ENCODE measurements around the gene MAU2. TPM values are rescaled to one million over a fixed set of nuclear protein-coding genes. Genes with fewer than 3 reads are reported as not detected.

The MAU2 gene
- total and polyA plus RNA-seq, 2 donors, result 16.9 to 29.8 TPM

- H3K36me3 ChIP-seq (ENCODE audit: control insufficient read depth in 2 of 2, insufficient read depth in 2 of 2, low read length in 1 of 2), result peaks cover 82 to 87% of the 10 kb centered on the region in 2 donors
Observed at GRCh38 chr19:19337120-19337519, 16.5 kb downstream of the MAU2 start.

GRCh38 chr19:19338082-19338481, 17.5 kb downstream of the MAU2 start:
- Histone ChIP-seq H3K4me3 (ENCODE audit: low read length in 2 of 2) (no peak overlapping the region), H3K4me1 (ENCODE audit: control insufficient read depth in 2 of 2, insufficient read depth in 2 of 2, low read length in 2 of 2) (no peaks in the 10 kb centered on the region), H3K9me3 (ENCODE audit: control insufficient read depth in 2 of 2, insufficient read depth in 1 of 2, low read length in 1 of 2) (no peaks in the 10 kb centered on the region), H3K36me3 (ENCODE audit: control insufficient read depth in 2 of 2, insufficient read depth in 2 of 2, low read length in 1 of 2) (peaks cover 83 to 88% of the 10 kb centered on the region in 2 donors), H3K27ac (ENCODE audit: low read depth in 1 of 2, low read length in 1 of 2) (no peak overlapping the region), H3K27me3 (ENCODE audit: control insufficient read depth in 2 of 2, insufficient read depth in 1 of 2, low read length in 1 of 2) (no peaks in the 10 kb centered on the region)
- WGBS, result 99% methylated on average over 7 of the region's 7 CpGs
- DNase-seq (ENCODE audit: low read depth in 6 of 9, low spot score in 9 of 9), result no peak

More at GRCh38 chr19:19337120-19337519, 16.5 kb downstream of the MAU2 start:
- Histone ChIP-seq H3K4me3 (ENCODE audit: low read length in 2 of 2) (no peak overlapping the region), H3K27ac (ENCODE audit: low read depth in 1 of 2, low read length in 1 of 2) (no peak overlapping the region), H3K4me1 (ENCODE audit: control insufficient read depth in 2 of 2, insufficient read depth in 2 of 2, low read length in 2 of 2) (no peaks in the 10 kb centered on the region), H3K9me3 (ENCODE audit: control insufficient read depth in 2 of 2, insufficient read depth in 1 of 2, low read length in 1 of 2) (no peaks in the 10 kb centered on the region), H3K27me3 (ENCODE audit: control insufficient read depth in 2 of 2, insufficient read depth in 1 of 2, low read length in 1 of 2) (no peaks in the 10 kb centered on the region)
- WGBS, result 98% methylated on average over 17 of the region's 17 CpGs
- DNase-seq (ENCODE audit: low read depth in 6 of 9, low spot score in 9 of 9), result no peak

DNA sequence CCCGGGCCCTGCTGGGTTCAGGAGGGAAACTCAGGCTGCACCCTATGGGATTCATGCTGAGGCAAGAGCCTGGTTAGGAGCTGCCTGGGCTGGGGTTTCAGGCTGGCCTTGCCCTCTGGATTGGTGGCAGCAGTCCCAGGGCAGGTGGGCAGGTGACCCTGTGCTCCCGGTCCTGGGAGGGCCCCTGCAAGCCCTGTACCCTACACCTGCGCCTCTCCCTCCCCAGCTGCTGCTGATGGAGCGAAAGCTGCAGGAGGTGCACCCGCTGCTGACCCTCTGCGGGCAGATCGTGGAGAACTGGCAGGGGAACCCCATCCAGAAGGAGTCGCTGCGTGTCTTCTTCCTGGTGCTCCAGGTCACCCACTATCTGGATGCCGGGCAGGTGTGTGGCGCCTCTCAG, 20.4 kb downstream of the MAU2 start:
- H3K27me3 ChIP-seq (ENCODE audit: control insufficient read depth in 2 of 2, insufficient read depth in 1 of 2, low read length in 1 of 2), result no peaks in the 10 kb centered on the region
- no peaks in the 10 kb centered on the region for H3K9me3 ChIP-seq (ENCODE audit: control insufficient read depth in 2 of 2, insufficient read depth in 1 of 2, low read length in 1 of 2)
- DNase-seq (ENCODE audit: low read depth in 6 of 9, low spot score in 9 of 9), result no peak
- no peaks in the 10 kb centered on the region for H3K4me1 ChIP-seq (ENCODE audit: control insufficient read depth in 2 of 2, insufficient read depth in 2 of 2, low read length in 2 of 2)
- H3K27ac ChIP-seq (ENCODE audit: low read depth in 1 of 2, low read length in 1 of 2), result no peak overlapping the region
- H3K4me3 ChIP-seq (ENCODE audit: low read length in 2 of 2), result no peak overlapping the region
- 99% methylated on average over 11 of the region's 11 CpGs for WGBS
- peaks cover 86 to 90% of the 10 kb centered on the region in 2 donors for H3K36me3 ChIP-seq (ENCODE audit: control insufficient read depth in 2 of 2, insufficient read depth in 2 of 2, low read length in 1 of 2)

DNA sequence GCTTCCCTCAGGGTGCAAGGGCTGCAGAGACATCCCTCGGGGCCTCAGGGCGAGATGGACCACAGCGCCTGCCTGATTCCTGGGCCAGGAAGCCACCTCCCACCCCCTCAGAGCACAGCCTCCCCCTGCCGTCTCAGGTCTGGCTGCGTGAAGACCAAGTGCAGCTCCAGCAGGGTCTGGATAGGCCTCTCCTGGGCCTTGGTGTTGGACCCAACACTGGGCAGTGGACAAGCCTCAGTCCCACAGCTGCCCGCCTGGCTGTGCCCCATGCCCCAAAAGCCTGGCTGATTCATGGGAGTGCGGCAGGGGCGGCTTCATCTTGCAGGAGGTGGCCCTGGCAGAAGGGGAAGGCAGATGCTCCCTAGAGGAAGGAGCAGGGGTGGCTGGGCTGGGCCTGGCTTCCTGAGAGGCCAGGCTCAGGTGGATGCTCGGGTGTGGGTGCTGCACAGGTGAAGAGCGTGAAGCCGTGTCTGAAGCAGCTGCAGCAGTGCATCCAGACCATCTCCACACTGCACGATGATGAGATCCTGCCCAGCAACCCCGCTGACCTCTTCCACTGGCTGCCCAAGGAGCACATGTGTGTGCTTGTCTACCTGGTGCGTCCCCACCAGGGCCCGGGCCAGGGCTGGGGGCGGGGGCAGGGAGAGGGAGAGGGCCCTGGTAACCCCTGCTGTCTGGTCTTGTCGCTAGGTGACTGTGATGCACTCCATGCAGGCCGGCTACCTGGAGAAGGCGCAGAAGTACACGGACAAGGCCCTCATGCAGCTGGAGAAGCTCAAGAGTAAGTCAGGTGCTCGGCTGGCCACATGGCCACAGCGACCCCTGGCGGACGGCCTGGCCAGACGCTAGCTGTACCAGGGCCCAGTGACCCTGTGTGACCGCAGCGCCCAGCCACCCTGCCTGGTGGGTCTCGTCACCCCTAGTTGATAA, 21.7 kb downstream of the MAU2 start:
- no peak overlapping the region for H3K27ac ChIP-seq (ENCODE audit: low read depth in 1 of 2, low read length in 1 of 2)
- H3K4me1 ChIP-seq (ENCODE audit: control insufficient read depth in 2 of 2, insufficient read depth in 2 of 2, low read length in 2 of 2), result no peaks in the 10 kb centered on the region
- H3K36me3 ChIP-seq (ENCODE audit: control insufficient read depth in 2 of 2, insufficient read depth in 2 of 2, low read length in 1 of 2), result peaks cover 86 to 91% of the 10 kb centered on the region in 2 donors
- no peaks in the 10 kb centered on the region for H3K9me3 ChIP-seq (ENCODE audit: control insufficient read depth in 2 of 2, insufficient read depth in 1 of 2, low read length in 1 of 2)
- H3K27me3 ChIP-seq (ENCODE audit: control insufficient read depth in 2 of 2, insufficient read depth in 1 of 2, low read length in 1 of 2), result no peaks in the 10 kb centered on the region
- 95% methylated on average over 28 of the region's 28 CpGs for WGBS
- DNase-seq (ENCODE audit: low read depth in 6 of 9, low spot score in 9 of 9), result no peak
- no peak overlapping the region for H3K4me3 ChIP-seq (ENCODE audit: low read length in 2 of 2)

DNA sequence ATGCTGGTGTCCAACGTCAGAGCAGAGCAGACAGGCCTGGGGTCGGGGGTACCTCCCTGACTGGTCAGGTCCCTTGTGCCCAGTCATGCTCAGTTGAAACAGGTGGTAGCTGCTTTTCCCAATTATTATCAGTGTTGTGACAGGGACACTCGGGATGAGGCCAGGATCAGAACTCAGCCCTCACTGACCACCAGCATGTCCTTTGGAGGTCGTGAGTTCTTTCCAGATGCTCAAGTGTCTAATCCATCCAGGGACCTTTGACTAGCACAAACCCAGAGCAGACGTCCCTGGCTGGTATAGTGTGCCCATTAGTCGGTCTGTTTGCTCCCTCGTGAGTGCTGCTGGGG, 22.4 kb downstream of the MAU2 start:
- DNase-seq (ENCODE audit: low read depth in 6 of 9, low spot score in 9 of 9), result no peak
- 93% methylated on average over 7 of the region's 7 CpGs for WGBS
- Histone ChIP-seq H3K4me3 (ENCODE audit: low read length in 2 of 2) (no peak overlapping the region), H3K36me3 (ENCODE audit: control insufficient read depth in 2 of 2, insufficient read depth in 2 of 2, low read length in 1 of 2) (peaks cover 86 to 90% of the 10 kb centered on the region in 2 donors), H3K27ac (ENCODE audit: low read depth in 1 of 2, low read length in 1 of 2) (no peak overlapping the region), H3K4me1 (ENCODE audit: control insufficient read depth in 2 of 2, insufficient read depth in 2 of 2, low read length in 2 of 2) (no peaks in the 10 kb centered on the region), H3K9me3 (ENCODE audit: control insufficient read depth in 2 of 2, insufficient read depth in 1 of 2, low read length in 1 of 2) (no peaks in the 10 kb centered on the region), H3K27me3 (ENCODE audit: control insufficient read depth in 2 of 2, insufficient read depth in 1 of 2, low read length in 1 of 2) (no peaks in the 10 kb centered on the region)

- Histone ChIP-seq H3K36me3 (ENCODE audit: control insufficient read depth in 2 of 2, insufficient read depth in 2 of 2, low read length in 1 of 2) (peaks cover 87 to 90% of the 10 kb centered on the region in 2 donors), H3K27ac (ENCODE audit: low read depth in 1 of 2, low read length in 1 of 2) (no peak overlapping the region), H3K4me3 (ENCODE audit: low read length in 2 of 2) (no peak overlapping the region), H3K4me1 (ENCODE audit: control insufficient read depth in 2 of 2, insufficient read depth in 2 of 2, low read length in 2 of 2) (no peaks in the 10 kb centered on the region), H3K27me3 (ENCODE audit: control insufficient read depth in 2 of 2, insufficient read depth in 1 of 2, low read length in 1 of 2) (no peaks in the 10 kb centered on the region), H3K9me3 (ENCODE audit: control insufficient read depth in 2 of 2, insufficient read depth in 1 of 2, low read length in 1 of 2) (no peaks in the 10 kb centered on the region)
- WGBS, result 91% methylated on average over 14 of the region's 14 CpGs
- no peak for DNase-seq (ENCODE audit: low read depth in 6 of 9, low spot score in 9 of 9)
Observed at GRCh38 chr19:19343762-19344161, 23.1 kb downstream of the MAU2 start.

- WGBS, result 96% methylated on average over 21 of the region's 21 CpGs
- no peak overlapping the region for H3K27ac ChIP-seq (ENCODE audit: low read depth in 1 of 2, low read length in 1 of 2)
- no peaks in the 10 kb centered on the region for H3K4me1 ChIP-seq (ENCODE audit: control insufficient read depth in 2 of 2, insufficient read depth in 2 of 2, low read length in 2 of 2)
- no peak for DNase-seq (ENCODE audit: low read depth in 6 of 9, low spot score in 9 of 9)
- peaks cover 91 to 95% of the 10 kb centered on the region in 2 donors for H3K36me3 ChIP-seq (ENCODE audit: control insufficient read depth in 2 of 2, insufficient read depth in 2 of 2, low read length in 1 of 2)
- no peak overlapping the region for H3K4me3 ChIP-seq (ENCODE audit: low read length in 2 of 2)
- no peaks in the 10 kb centered on the region for H3K27me3 ChIP-seq (ENCODE audit: control insufficient read depth in 2 of 2, insufficient read depth in 1 of 2, low read length in 1 of 2)
- no peaks in the 10 kb centered on the region for H3K9me3 ChIP-seq (ENCODE audit: control insufficient read depth in 2 of 2, insufficient read depth in 1 of 2, low read length in 1 of 2)
Observed at GRCh38 chr19:19345232-19345631, 24.6 kb downstream of the MAU2 start.

DNA sequence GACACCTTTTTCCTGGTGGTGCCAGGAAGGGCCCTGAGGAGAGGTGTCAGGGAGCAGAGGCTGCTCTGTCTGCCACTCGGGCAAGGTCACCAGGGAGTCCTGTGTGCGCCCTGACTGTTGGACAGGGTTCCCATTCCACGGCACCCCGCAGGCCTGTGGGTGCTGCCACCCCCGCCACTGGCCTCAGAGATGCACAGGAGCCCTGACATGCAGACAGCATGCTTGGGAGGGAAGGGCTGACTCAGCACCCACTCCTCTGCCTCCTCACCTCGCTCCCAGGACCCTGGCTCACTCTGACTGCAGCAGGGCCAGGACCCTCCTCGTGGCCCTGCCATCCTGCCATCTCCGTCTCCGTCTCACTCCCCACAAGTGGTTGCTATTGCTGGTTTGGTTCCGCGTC, 25.3 kb downstream of the MAU2 start:
- Histone ChIP-seq H3K27ac (ENCODE audit: low read depth in 1 of 2, low read length in 1 of 2) (no peak overlapping the region), H3K9me3 (ENCODE audit: control insufficient read depth in 2 of 2, insufficient read depth in 1 of 2, low read length in 1 of 2) (no peaks in the 10 kb centered on the region), H3K27me3 (ENCODE audit: control insufficient read depth in 2 of 2, insufficient read depth in 1 of 2, low read length in 1 of 2) (no peaks in the 10 kb centered on the region), H3K4me3 (ENCODE audit: low read length in 2 of 2) (no peak overlapping the region), H3K4me1 (ENCODE audit: control insufficient read depth in 2 of 2, insufficient read depth in 2 of 2, low read length in 2 of 2) (no peaks in the 10 kb centered on the region), H3K36me3 (ENCODE audit: control insufficient read depth in 2 of 2, insufficient read depth in 2 of 2, low read length in 1 of 2) (peaks cover 87 to 90% of the 10 kb centered on the region in 2 donors)
- no peak for DNase-seq (ENCODE audit: low read depth in 6 of 9, low spot score in 9 of 9)
- 98% methylated on average over 11 of the region's 11 CpGs for WGBS

GRCh38 chr19:19347401-19348110, 26.9 kb downstream of the MAU2 start:
- 96% methylated on average over 10 of the region's 10 CpGs for WGBS
- Histone ChIP-seq H3K4me3 (ENCODE audit: low read length in 2 of 2) (no peak overlapping the region), H3K27ac (ENCODE audit: low read depth in 1 of 2, low read length in 1 of 2) (no peak overlapping the region), H3K27me3 (ENCODE audit: control insufficient read depth in 2 of 2, insufficient read depth in 1 of 2, low read length in 1 of 2) (no peaks in the 10 kb centered on the region), H3K4me1 (ENCODE audit: control insufficient read depth in 2 of 2, insufficient read depth in 2 of 2, low read length in 2 of 2) (no peaks in the 10 kb centered on the region), H3K36me3 (ENCODE audit: control insufficient read depth in 2 of 2, insufficient read depth in 2 of 2, low read length in 1 of 2) (peaks cover 87 to 90% of the 10 kb centered on the region in 2 donors), H3K9me3 (ENCODE audit: control insufficient read depth in 2 of 2, insufficient read depth in 1 of 2, low read length in 1 of 2) (no peaks in the 10 kb centered on the region)
- no peak for DNase-seq (ENCODE audit: low read depth in 6 of 9, low spot score in 9 of 9)

Measured in thymus (tissue), 11 donors.